HG03565 (cell line): ENCODE measurements around the gene HMG20B.

Source experiments
- ATAC-seq: cut with Tn5 transposase; IDR thresholded peaks from one replicate; pipeline ENCODE4 v1.9.1; 2021; ENCODE audit warnings: mild to moderate bottlenecking, moderate library complexity; ENCODE audit not compliant: unreplicated experiment

HMG20B gene

DNA sequence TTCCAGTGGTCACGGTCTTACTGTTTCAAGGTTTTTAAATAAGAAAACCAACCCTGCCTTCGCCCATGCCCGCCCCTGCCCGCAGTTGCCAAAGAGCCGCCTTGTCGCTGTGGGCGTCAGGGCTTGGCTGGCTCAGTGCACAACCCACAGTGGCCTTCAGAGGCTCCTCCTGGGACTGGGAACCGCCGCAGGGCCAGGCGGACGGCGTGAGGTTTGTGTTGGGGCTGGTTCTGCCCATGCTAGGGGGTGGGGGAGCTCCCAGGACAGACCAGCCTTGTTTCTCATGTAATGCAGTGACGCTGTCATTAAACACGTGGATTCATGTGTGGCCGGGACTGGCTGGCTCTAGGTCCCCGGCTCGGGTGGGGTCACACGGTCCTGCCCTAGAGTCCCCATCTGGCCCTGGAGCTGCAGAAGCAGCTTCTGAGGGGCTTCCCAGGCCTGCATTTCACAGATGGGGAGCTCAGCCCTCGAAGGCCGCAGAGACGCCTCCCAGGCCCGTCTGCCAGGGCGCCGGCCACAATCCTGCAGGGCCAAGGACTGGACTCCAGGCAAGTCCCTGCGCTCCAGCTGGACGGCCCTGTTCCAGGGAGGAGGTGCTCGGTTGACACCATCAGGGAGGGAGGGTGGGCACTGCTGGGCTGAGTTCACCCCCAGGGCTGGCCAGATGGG, 36.2 kb upstream of the HMG20B start:
- no peak for ATAC-seq

GRCh38 chr19:3537101-3537437, 35.7 kb upstream of the HMG20B start:
- no peak for ATAC-seq

GRCh38 chr19:3537438-3538240, 35.1 kb upstream of the HMG20B start:
- no peak for ATAC-seq

GRCh38 chr19:3538258-3538929, 34.4 kb upstream of the HMG20B start:
- no peak for ATAC-seq

- no peak for ATAC-seq
Measured at GRCh38 chr19:3538965-3539755, 33.6 kb upstream of the HMG20B start, which contains the start of gene TEKTIP1. Gene TEKTIP1, plus strand, starts transcription at chr19:3539174. Its CDS starts 4 bp downstream, at chr19:3539178.

- ATAC-seq = no peak
Measured at GRCh38 chr19:3539756-3540118, 33.0 kb upstream of the HMG20B start.

- ATAC-seq = no peak
Measured at GRCh38 chr19:3543150-3544057, 29.3 kb upstream of the HMG20B start.

DNA sequence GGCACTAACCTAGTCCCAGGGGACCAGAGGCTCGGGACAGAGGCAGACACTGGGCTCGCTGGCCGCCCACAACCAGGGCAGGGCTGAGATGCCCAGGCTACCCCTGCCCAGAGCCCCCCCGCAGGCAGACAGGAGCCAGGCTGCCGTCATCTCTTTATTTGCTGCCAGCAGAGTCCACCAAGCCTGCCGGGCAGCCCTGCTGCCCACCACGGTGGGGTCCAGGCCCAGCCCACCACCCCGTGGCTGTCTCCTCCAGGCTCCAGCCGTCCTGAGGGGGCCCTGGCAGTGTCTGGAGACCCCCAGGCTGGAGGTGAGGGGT, 28.7 kb upstream of the HMG20B start:
- ATAC-seq = no peak

DNA sequence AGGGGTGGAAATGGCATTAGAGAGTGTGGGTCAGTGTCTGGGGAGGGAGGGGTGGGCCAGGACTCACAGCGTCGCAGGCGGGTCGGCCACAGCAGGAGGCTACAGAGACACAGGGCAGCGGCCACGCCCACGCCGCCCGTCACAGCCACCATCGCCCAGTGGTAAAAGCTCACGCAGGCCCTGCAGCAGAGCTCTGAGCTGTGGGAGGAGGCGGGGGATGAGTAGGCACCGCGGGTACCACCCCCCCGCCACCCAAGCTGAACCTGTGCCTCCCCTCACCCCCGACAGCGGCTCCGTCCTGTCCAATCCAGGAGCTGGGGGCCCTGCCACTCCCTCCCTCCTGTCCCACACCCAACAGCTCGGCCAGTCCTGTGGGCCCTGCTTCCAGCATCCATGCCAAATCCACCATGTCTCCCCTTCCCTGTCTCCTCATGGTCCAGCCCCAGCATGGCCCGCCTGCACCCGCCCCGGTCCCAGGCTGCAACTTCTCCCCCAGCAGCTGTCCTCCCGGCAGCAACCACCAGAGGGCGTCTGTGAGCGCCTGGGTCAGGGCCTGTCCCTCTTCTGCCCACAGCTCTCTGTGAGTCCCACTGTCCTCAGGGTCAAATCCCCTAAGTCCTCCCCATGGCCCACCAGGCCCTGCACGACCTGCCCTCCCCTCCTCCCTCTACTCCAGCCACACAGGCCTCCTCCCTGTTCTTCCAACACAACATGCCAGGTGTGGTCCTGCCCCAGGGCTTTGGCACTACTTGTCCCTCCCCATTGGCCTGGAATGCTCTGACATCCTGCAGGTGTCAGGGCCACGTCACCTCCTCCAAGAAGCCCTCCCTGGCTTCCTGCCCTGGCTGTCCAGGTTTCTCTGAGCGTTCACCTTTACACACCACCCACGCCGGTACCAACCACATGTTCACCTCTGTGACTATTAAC, 27.7 kb upstream of the HMG20B start:
- no peak for ATAC-seq

DNA sequence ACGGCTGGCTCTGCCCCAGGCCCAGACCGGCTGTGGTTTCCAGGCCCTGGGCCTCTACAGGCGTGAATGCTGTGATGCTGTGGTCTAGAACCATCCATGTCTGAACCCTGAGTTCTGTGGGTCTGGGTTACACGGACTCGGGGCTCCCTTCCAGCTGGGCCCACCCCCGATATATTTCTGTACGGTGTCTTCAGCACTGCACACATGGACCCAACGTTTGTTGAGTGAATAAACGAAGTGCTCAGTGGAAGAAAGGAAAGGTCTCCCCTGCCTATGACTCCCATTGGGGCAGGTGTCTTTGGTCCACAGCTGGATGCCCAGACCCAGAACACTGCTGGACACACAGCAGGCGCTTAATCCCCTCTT, 27.1 kb upstream of the HMG20B start:
- ATAC-seq = no peak

DNA sequence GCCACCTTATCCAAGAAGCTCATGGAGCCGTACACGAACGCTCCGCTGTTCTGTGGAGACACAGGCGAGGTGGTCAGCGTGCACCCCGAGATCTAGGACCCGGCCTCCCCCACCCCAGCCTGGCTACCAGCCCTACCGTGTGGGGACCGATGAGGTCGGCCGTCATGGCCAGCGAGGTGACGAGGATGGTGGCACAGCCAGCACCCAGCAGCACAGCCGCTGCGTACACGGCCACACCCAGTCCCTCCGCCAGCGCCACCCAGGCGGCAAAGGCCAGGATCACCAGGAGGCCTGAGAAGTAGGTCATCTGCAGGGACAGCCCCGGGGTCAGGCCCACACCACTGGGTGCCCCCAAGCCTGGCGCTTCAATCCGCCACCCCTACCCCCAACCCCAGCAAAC, 26.6 kb upstream of the HMG20B start:
- ATAC-seq = no peak

DNA sequence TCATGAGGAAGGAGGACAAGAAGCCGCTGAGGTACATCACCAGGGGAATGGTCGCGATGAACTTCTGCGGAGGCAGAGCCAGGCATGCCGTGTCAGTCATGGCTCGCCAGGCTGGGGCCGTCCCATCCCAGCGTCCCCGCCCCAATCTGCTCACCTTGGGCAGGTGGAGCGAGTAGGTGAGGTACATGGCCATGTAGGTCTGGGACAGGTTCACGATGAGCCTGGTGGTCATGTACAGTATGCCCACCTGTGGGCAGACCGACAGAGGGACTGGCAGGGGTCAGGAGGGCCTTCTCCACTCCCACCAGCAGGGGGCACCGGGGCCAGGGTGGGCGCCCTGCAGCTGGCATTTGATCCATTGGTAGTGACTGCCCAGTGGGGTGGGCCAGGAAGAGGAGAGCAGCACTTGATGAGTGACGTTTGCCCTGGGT, 25.4 kb upstream of the HMG20B start:
- no peak for ATAC-seq

DNA sequence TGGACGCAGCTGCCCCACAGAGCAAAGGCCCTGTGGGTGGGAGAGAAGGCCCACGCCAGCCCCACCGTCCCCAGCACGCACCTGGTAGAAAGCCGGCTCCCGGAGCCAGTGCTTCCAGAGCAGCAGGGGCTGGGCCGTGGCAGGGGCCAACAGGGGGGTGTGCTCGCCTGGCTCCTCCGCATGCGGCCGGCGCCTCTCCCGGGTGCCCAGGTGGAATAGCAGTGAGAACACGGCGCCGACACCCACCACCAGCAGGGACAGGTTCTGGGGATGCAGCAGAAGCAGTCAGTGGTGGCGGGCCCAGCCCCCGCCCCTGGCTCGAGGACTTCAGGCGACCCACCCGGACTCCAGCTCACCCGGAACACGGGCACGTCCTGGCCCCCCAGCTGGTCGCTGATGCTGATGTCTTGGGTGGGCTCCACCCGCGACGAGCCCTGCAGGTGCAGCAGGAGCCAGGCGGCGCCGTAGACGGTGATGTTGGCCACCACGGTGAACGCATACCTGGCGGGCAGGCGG, 24.9 kb upstream of the HMG20B start:
- no peak for ATAC-seq

DNA sequence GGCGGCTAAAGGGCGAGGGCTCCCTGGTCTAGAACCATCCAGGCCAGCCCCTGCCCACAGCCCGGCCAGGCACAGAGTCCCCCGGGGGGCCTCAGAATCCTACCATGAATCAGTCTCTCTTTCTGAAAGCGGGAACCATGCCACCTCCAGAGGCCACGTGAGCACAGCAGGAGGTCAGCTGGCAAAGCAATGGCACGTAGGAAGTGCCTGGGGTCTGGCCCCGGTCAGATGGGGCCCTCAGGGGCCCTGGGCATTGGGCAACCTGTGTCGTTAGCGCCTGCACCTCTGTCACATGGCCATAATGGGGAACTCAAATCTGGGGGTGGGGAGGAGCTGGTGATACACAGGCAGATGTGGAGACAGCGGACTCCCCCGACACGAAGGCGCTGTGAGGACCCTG, 24.1 kb upstream of the HMG20B start:
- ATAC-seq = no peak

DNA sequence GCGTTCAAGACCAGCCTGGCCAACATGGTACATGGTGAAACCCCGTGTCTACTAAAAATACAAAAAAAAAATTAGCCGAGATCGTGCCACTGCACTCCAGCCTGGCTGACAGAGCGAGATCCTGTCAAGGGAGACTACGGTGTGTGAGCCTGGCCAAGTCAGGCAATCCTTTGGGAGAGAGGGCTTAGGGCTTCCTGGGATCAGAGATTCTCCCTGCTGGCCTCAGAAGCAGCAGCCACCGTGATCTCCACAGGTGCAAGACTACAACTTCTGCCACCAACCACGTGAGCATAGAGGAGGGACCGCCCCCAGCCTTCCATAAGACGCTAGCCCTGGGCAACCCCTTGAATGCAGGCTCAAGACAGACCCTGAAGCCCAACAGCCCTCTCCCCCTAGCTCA, 22.9 kb upstream of the HMG20B start:
- ATAC-seq = no peak

DNA sequence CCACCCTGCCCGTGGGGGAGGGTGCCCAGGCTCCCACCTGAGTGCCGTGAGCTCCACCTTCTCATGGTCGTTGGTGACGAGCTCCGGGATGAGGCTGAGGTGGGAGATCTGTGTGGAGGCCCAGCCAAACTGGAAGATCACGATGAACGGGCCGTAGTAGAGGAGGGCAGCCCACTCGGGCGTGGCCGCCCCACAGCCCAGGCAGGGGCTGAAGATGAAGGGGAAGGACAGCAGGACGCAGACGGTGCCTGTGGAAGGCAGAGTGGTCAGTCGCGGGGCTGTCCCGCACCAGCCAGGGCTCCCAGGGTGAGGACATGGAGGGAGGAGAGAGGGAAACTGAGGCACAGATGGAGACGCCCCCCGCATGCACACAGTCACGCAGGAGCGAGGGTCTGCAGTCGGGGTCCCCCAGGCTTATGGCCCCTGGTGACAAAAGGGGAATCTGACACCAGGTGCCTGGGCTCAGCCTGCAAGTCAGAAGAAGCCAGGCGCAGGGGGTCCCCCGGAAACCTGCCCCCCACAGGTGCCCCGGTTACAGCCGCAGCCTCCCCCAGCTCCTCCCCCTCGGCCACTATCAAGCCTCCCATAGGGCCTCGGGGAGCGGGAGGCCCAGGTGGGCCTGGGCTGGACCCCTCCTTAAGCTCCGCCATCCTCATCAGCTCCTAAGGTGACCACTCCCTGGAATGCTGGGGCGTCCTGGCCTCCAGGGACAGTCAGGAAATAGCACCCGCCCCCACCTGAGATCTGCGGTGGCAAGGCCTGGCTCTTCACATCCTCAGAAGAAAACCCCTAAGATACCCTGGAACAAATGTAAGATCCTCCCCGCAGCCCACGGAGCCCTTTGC, 21.6 kb upstream of the HMG20B start:
- no peak for ATAC-seq

DNA sequence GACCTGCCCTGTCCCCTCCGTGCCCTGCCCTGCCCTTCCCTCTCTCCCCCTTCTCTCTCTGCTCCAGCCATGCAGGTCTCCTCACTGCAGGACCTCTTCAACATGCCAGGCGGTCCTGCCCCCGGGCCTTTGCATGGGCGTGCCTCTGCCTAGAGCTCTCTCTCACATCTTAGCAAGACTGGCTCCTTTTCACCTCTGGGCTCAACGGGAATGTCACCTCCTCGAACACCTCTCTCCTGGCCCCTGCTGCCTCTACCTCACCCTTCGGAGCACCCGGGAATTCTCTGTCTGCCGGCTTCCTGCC, 21.0 kb upstream of the HMG20B start:
- no peak for ATAC-seq

DNA sequence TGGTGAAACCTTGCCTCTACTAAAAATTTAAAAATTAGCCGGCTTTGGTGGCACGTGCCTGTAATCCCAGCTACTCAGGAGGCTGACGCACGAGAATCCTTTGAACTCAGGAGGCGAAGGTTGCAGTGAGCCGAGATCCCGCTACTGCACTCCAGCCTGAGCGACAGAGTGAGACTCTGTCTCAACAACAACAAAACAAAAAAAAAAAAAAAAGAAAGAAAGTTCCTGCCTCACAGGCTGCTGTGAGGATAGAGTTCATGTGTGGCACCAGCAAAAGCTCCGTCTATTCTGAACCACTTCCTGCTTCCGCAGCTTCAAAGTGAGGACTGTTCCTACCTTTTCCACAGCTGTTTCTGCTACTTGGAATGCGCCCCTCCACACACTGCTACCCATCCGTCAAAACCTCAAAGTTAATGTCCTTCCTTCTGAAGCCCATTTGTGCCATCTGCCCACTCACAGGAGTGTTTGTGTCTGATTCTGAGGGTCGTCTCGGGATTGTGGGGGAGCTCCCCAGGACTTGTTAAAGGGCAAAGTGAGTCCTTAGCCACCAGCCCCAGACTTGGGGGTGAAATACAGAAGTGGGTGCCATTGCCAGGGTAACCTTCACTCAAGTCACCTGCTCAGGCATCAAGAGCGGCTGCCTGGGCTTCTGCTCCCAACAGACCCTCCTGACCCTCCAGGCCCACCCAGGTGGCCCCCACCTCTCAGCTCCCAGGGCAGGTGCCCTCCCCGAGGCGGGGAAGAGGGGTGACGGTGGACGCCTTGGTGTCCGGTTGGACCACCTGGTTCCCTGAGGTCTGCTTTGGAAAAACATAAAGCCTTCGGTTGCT, 18.3 kb upstream of the HMG20B start:
- no peak for ATAC-seq
